NCI-H460 (cell line): ENCODE measurements around the gene ZNF814. TPM values are rescaled to one million over a fixed set of nuclear protein-coding genes. Genes with fewer than 3 reads are reported as not detected.
"Not testable (repeated sequence)": the region's sequence is repeated elsewhere in the genome, so short reads cannot be mapped to it uniquely, and the experiment has no call there.

Experiments used
- DNase-seq: peaks from one replicate; pipeline ENCODE4 v3.0.0-alpha.2; 2016; ENCODE audit warnings: low read depth; ENCODE audit errors: extremely low read depth
- polyA plus RNA-seq: library from polyadenylated mRNA; depleted of rRNA; stranded (reverse); fragments of >200 nt; gene quantifications from 2 replicates; pipeline ENCODE4 v1.2.3, GENCODE V29; 2014; cell fraction: nucleus; rRNA removed
- total RNA-seq: library from RNA; depleted of rRNA; stranded (reverse); fragments of >200 nt; shearing (Covaris generic); gene quantifications from 2 replicates; pipeline ENCODE4 v1.2.3, GENCODE V29; 2014; rRNA removed

Gene ZNF814
- 2.1 and 2.5 TPM in 2 replicates for total RNA-seq
- polyA plus RNA-seq: 1.7 and 2.3 TPM in 2 replicates

DNA sequence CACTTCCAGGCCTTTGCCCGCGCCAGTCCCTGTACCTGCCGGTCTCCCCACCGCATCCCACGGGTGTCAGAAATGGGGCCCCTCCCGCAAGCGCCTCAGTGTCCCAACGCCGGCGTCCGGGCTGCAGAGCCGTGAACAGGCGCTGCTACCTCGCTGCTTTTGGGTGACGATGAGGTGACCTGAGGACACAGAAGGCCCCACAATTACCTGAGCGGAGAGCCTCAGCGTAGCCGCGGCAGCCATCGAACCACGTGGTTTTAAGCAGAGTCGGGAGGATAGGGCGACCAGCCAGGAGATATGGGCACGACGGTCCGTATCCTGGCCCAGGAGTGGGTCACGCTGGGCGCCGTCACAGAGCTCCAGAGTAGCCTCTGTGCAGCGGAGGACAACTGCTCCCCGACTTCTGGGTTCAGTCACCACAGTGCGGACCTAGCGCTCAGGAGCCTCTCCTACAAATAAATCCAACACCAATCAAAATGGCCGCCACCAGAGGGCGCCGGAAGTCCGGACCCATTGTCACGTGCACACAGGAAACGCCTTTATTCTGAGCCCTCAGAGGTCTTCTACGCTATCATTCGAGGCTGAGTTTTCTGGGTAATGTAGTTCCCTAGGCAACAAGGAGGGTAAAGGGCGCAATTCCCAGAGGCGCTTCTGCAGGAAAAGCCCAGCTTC is at the start of gene ZNF814:
ZNF814 (minus strand) TSS at position 478 of the 672 bp plus-strand sequence; CDS start at position 243, 235 bp downstream.
- DNase-seq: no peak

DNA sequence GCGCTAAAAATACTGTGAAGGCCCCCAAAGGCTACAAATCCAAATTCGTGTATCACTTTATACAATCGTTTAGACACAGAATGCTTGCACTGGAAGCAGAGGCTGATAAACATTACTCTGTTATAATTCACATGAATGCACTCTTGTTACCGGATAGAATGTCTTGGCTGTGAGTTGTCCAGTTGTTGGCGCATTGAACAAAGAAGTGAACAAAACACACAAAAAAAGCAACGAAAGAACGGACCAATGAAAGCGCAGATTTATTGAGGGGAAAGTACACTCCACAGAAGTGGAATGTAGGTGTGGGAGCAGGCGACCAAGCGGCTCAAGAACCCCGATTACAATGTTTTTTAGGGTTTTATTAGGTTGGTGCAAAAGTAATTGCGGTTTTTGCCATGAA is 46.9 kb upstream of the ZNF814 start:
- no peak for DNase-seq

DNA sequence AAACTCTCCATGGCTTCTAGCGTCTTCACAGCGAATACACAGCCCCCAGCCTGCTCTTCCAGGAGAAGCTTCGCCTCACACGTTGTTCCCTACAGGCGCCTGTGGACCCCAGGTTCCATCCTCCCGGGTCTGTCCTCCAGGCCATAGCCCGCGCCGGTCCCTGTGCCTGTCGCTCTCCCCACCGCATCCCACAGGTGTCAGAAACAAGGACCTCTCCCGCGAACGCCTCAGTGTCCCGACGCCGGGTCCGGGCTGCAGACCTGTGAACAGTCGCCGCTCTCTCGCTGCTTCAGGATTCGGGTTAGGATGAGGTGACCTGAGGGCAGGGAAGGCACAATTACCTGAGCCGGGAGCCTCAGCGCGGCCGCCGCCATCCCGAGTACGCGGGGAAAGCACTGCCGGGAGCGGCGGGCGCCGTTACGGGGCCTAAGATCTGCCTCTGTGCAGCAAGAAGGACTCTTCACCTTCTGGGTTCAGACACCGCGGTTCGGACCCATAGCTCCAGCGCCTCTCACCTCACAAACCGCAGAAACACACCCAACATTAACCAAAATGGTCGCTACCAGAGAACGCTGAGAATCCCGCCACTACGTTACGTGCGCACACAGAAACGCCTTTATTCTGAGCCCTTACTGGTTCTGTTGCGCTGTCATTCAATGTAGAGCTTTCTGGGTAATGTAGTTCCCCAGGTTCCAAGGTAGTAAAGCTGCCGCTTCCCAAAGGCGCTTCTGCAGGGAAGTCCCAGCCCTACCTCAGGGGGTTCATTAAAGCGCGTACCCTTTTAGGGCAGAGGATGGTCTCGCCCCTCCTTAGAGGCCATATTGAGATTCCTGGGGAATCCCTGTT is 46.2 kb upstream of the ZNF814 start, which contains the start of gene ZNF418:
ZNF418 (minus strand) TSS at position 583 of the 846 bp plus-strand sequence. CDS start 1,580 bp downstream, outside the sequence.
- DNase-seq: no peak

- no peak for DNase-seq
Observed at GRCh38 chr19:57927587-57927986, 38.8 kb upstream of the ZNF814 start.

- peak; percentile 81 for DNase-seq
Observed at GRCh38 chr19:57916168-57916995, 27.5 kb upstream of the ZNF814 start, which contains the start of gene ZNF417. Gene ZNF417 (minus strand): TSS chr19:57916592. CDS start chr19:57916411, 181 bp downstream.

GRCh38 chr19:57914531-57914930 is 25.7 kb upstream of the ZNF814 start:
- DNase-seq: no peak

DNA sequence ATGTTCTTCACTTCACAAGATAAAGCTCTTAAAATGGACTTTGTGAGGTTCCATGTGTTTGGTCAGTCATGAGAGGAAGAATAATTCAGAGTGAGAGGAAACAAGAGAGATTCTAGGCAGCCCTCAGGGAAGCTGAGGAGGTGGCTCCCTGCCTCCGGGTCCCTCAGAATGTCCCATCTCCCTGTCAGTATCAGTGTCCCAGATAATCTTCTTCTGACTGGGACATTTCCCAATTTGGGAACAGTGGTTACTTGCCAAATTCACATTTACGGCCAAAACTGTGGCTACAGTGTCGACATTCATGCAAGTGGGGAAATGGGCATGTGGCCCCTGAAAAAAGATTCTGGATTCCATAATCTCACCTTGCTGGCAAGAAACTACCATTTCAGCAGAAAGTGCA is 18.6 kb upstream of the ZNF814 start:
- DNase-seq: no peak

DNA sequence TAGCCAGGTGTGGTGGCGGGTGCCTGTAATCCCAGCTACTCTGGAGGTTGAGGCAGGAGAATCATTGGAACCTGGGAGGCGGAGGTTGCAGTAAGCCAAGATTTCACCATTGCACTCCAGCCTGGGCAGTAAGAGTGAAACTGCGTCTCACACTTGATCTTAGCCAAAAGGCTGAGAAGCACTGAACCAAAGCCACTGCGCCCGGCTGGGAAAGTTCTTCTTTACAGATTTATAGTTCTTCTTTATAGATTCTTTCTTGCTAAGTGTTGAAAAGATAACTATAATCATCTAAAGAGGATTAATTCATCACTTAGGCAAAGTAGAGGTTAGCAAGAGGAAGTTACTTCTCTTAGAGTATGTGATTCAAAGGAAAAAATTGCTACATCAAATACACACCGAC is 16.4 kb upstream of the ZNF814 start:
- DNase-seq: no peak

DNA sequence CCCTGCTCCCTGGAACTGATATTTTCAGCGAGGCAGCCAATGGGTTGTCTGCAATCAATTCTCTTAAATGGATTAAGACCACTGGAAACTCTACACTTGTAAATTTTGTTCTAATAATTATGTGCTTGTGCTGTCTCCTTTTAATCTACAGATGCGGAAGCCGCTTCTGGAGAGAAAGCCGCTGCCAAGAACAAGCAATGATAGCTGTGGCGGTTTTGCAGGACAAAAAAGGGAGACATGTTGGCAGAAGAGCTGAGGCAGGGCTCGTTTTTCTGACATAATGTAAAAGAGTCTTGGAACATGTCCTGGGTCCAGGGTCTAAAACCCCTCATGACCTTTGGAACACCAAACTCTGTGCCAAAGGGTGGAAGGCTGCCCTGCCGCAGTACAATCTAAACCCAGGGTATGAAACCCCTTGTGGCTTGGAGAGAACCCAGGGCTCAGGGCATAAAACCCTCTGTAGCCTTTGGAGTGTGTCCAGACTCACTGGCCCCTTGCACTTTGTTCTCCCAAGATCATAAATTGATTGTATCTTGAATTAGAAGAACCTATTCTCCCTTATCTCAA is 14.9 kb upstream of the ZNF814 start:
- DNase-seq: no peak

DNA sequence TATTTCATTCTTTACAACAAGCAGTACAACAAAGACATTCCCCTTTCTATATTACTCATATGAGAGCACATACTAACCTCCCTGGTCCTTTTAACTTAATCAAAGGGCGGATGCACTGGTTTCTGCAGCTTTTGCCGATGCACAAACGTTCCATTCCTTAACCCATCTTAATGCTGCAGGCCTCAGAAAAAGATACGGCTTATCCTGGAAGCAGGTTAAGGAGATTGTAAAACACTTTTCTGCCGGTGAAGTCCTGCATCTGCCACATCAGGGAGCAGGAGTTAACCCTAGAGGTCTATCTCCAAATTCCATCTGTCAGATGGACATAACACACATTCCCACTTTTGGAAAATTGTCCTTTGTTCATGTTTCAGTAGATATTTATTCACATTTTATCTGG is 11.5 kb upstream of the ZNF814 start:
- DNase-seq: no peak

DNA sequence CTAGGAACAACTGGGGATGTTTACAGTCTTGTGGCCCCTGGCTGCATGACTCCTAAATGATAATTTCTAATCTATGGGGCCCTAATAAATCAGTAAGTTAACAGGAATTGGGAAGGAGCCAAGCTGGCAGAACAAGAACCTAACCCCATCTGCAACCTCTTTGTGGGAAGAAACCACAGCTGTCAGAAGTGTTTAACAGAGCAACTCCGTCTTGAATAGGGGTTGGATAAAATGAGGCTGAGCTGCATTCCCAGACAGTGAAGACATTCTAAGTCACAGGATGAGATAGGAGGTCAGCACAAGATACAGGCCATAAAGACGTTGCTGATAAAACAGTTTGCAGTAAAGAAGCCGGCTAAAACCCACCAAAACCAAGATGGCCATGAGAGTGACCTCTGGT is 1.9 kb upstream of the ZNF814 start:
- DNase-seq: not testable (repeated sequence)

DNA sequence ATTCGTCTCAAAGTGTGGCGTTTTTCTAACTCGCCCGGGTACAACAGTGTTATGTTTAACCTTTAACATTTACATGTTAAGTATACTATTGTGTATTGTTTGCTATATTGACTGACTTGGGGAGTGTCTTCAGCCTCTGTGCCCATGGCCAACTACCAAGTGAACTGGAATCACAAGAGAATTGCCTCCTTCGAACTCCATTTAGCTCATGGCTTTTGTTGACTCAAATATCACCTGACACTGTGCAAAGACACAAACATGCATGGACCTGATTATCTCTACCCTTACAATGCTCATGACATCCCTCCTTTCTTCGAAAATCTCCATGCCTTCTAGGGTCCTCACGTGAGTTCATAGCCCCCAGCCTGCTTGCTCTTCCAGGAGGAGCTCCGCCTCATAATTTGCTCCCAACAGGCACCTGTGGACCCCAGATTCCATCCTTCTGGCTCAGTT is 704 bp downstream of the ZNF814 start:
- no peak for DNase-seq

DNA sequence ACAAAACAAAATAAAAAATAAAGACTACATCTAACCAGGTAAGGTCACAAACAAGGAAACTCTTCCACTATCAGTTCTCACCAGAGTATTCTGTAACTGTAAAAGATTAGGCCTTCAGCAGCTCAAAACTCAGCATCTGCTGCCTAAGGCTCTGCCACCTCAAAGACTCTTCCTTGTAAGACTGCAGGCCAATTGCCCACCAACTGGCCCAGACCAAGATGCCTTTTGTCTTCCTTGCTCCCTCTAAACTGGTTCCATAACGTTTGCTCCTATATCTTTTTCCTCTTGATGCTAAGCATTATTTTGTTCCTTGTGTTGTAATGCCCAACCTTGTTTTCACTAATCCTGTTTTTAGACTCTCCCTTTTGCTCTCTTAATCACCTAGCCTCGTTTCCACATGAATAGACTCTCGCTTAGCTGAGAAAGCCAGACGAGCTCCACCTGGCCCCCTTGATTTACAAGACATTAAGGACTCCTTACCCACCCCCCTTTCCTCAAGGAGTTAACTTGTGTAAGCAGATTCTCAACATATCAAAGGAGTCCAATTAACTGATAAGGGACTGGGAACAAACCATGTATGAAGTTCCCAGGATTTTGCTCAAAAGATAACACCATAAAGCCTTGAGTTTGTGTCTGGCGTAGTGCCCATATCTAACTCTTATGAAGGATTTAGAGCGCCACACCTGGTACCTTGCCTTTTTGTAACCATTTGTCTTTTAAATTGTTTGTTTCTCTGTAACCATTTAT is 1.5 kb downstream of the ZNF814 start:
- no peak for DNase-seq

GRCh38 chr19:57886046-57886445 is 2.8 kb downstream of the ZNF814 start:
- DNase-seq: no peak

DNA sequence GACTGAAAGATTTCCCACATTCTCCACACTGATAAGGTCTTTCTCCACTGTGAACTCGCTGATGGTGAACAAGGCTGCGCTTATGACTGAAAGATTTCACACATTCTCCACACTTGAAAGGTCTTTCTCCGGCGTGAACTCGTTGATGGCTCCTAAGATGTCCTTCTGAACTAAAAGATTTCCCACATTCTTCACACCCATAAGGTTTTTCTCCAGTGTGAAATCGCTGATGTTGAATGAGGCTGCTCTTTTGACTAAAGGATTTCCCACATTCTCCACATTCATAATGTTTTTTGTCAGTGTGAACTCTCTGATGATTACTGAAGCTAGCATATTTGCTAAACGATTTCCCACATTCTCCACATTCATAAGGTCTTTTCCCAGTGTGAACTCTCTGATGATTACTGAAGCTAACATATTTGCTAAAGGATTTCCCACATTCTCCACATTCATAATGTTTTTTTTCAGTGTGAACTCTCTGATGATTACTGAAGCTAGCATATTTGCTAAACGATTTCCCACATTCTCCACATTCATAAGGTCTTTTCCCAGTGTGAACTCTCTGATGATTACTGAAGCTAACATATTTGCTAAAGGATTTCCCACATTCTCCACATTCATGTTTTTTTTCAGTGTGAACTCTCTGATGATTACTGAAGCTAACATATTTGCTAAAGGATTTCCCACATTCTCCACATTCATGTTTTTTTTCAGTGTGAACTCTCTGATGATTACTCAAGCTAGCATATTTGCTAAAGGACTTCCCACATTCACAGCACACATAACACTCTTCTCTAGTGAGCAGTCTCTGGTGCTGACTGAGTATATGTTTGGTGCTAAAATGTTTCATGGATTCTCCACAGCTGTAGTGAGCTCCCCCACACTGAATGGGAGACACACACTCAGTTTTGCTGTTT is 14.7 kb downstream of the ZNF814 start:
- not testable (repeated sequence) for DNase-seq

GRCh38 chr19:57872450-57872849 is 16.4 kb downstream of the ZNF814 start:
- no peak for DNase-seq

DNA sequence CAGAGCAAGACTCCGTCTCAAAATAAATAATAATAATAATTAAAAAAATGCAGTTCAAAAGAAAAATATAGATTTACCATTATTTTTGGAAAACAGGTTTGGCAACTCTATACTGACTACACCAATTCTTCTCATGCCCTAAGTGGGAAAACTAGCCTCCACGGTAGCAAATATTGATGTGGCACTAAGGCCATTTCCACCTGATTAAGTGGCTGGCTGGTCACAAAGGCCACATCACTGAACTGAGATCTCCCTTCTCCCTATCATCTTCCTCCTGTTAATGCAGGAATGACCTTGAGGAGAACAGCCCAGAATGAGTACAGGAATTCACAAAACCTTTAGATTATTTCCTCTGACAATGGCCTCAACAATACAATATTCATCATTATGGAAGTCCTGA is 18.6 kb downstream of the ZNF814 start:
- no peak for DNase-seq

DNA sequence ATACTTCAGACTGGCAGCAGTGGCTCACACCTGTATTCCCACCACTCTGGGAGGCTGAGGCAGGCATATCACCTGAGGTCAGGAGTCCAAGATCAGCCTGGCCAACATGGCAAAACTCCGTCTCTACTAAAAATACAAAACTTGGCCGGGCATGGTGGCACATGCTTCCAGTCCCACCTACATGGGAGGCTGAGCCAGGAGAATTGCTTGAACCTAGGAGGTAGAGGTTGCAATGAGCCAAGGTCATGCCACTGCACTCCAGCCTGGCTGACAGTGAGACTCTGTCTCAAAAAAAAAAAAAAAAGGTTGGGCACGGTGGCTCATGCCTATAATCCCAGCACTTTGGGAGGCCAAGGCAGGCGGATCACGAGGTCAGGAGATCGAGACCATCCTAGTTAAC is 19.2 kb downstream of the ZNF814 start:
- DNase-seq: not testable (repeated sequence)
